Measurements from ENCODE around the gene PDCD2L.
"Not testable (repeated sequence)": the region's sequence is repeated elsewhere in the genome, so short reads cannot be mapped to it uniquely, and the experiment has no call there.

PDCD2L gene

DNA sequence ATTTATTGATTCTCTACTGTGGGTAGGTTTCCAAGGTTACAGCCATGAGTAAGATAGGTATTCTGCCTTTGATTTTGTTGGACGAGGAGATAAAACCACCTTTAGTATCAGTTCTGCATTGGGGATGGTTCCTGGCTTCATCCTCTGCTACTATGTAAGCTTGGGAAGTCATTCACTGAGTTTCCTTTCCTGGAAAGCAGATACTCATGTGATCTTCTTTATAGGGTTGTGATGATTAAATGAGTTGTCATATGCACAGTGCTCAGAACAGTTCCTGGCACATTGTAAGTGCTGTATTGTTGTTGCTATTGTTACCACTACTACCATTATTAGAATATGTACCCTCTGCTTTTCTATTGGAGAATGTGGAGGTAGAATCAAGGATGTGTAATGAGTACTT is 64.2 kb downstream of the PDCD2L start:
- DNase-seq (ENCODE audit: low read depth, low spot score): no peak

- not testable (repeated sequence) for DNase-seq (ENCODE audit: low read depth, low spot score)
These were observed 64.8 kb downstream of the PDCD2L start for GRCh38 chr19:34469026-34469425.

DNA sequence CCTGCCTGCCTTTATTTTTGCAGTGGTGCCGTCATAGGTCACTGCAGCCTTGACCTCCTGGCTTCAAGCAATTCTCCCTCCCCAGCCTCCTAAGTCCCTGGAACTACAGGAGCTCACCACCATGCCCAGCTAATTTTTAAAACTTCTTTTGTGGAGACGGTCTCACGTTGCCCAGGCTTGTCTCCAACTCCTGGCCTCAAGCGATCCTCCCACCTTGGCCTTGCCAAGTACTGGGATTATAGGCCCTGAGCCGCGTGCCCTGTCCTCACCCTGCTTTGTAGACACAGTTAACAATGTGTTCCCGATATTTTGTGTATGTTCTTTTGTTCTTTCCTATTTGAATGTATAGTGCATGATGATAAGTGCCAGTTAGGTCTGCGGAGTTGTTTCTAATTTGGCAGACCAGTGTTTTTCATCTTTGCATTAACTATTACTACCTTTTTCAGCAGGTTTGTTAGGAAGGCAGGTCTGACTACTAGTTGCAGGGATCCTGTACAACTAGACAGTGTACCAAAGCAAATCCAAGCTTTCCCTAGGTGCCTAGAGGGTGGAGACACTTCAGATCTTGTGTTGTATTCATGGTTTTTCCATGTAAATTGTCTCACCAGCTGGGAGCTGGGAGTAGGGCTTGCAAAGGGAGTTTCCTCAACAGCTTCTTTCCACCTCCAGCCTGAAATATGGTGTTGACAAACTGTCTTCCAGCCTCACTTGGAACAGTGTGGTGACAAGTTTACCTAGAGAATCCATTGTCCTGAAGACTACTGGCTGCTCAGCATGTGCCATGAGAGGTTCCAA is 67.9 kb downstream of the PDCD2L start:
- no peak for DNase-seq (ENCODE audit: low read depth, low spot score)

DNA sequence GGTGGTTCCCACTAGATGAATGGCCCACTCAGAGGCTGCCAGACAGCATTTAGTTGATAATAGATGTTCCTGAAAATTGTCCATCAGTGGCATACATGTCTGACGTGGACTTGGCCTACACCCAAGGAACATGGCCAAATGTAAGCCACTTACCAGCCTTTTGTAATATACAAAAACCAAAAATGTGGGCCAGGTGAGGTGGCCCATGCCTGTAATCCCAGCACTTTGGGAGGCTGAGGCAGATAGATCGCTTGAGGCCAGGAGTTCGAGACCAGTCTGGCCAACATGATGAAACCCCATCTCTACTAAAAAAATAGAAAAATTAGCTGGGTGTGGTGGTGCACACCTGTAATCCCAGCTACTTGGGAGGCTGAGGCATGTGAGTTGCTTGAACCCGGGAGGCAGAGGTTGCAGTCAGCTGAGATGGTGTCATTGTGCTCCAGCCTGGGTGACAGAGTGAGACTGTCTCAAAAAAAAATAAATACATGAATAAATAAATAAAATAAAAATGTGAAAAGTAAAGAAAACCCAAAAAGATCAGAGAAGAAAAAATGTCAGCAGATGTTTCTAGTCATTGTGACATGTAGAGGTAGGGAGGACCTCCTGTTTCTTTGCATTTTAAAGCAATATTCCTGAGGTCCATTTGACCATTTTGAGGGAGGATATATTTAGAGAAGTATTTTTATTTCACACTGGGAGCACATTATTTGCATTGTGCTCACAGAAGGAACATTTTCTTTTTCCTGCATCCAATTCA is 70.2 kb downstream of the PDCD2L start:
- no peak for DNase-seq (ENCODE audit: low read depth, low spot score)

DNA sequence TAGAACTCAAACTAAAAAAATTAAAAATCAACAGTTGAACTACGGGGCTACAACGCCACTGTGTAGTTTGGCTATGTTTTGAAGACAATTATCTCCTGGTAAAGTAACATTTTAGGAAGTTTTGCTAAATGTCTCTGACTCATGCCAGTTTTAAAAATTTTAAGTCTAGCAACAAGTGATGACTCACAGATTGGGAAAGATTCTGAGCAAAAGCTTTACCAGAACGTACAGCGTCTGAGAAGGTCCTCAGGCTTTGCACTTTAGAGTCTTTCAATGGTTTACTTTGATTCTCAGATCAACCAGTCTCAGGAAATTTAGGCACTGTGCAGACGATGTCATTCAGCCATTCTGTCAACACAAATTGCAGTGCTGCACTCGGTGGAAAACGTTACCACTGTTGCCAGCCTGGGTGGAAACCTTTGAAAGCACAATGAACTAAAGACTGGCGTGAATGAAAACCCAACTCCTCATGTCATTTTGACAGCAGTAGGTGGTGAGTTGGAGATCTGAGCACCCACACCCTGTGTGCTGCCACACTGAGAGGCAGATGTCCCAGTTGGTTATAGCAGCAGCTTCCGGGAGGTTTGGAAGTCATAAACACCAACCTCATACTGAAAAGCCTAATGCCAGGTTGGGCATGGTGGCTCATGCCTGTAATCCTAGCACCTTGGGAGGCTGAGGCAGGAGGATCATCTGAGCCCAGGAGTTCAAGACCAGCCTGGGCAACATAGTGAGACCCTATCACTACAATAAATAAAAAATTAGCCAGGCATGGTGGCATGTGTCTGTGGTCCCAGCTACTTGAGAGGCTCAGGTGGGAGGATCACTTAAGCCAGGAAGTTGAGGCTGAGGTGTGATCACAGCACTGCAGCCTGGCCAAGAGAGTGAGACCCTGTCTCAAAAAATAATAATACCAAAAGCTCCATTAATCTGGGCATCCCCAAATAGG is 71.1 kb downstream of the PDCD2L start:
- DNase-seq (ENCODE audit: low read depth, low spot score): no peak

Data from ELF-1 (cell line).